Gastrocnemius medialis (tissue), 4 donors: ENCODE results near the gene SEPHS1. TPM values are rescaled to one million over a fixed set of nuclear protein-coding genes. Genes with fewer than 3 reads are reported as not detected.

Source experiments
- ATAC-seq, 2 donors: fragments of 150-250 bp; one replicate each; pipeline ENCODE4 v1.9.1; 2016
- DNase-seq, 2 donors: peaks; one replicate each; pipeline ENCODE4 v3.0.0-alpha.2; 2019
- H3K27ac ChIP-seq, 4 donors: fragments of 200-600 bp; sonication (generic); 1 replicate in 1 of 4; 2 replicates in 3 of 4; pipeline ENCODE4 v1.5.1; 2016 to 2018; ENCODE audit warnings: mild to moderate bottlenecking in 2 of 4, moderate library complexity in 1 of 4
- H3K27me3 ChIP-seq, 3 donors: fragments of 200-600 bp; sonication (generic) in 2 of 3; 1 replicate in 1 of 3; 2 replicates in 2 of 3; pipeline versions ENCODE4 v1.5.1 to v1.6.0; 2016 to 2019; ENCODE audit warnings: mild to moderate bottlenecking in 1 of 3, moderate library complexity in 1 of 3
- H3K36me3 ChIP-seq, 2 donors: fragments of 200-600 bp; sonication (generic) in 1 of 2; one replicate each; pipeline ENCODE4 v1.5.1; 2017 to 2018
- H3K4me1 ChIP-seq, 2 donors: fragments of 200-600 bp; sonication (generic) in 1 of 2; one replicate each; pipeline ENCODE4 v1.5.1; 2016 to 2017; ENCODE audit warnings: mild to moderate bottlenecking in 2 of 2
- H3K4me3 ChIP-seq, 4 donors: fragments of 200-600 bp; sonication (generic) in 3 of 4; 1 replicate in 1 of 4; 2 replicates in 3 of 4; pipeline ENCODE4 v1.5.1; 2016 to 2019; ENCODE audit warnings: mild to moderate bottlenecking in 2 of 4
- H3K9me3 ChIP-seq, 3 donors: fragments of 200-600 bp; sonication (generic) in 2 of 3; 1 replicate in 1 of 3; 2 replicates in 2 of 3; pipeline ENCODE4 v1.5.1; 2016 to 2019
- POLR2A ChIP-seq, 2 donors: fragments of 450-650 bp; IDR thresholded peaks; one replicate each; pipeline ENCODE4 v1.6.1; 2017; ENCODE audit warnings: antibody characterized with exemption in 2 of 2, mild to moderate bottlenecking in 2 of 2, moderate library complexity in 2 of 2
- in situ Hi-C, 4 donors: fragments of 200-750 bp; cut with MboI; loops; one replicate each; pipeline versions ENCODE4 v1.15.0 to v1.8.0; 2017; ENCODE audit warnings: low sequenced_read_pairs in 4 of 4
- intact Hi-C: fragments of 100-400 bp; cut with DNase I; formaldehyde crosslinking; loops from one replicate; pipeline ENCODE4 v1.15.1; 2023; ENCODE audit warnings: low total_unique reads
- total RNA-seq, 4 donors: library from RNA; depleted of rRNA; stranded (reverse); fragments of >200 nt; gene quantifications; one replicate each; pipeline versions ENCODE4 v1.1.0 to v1.2.3, GENCODE V29; 2016
- TF ChIP-seq, protein P1 (sequence below), 5 experiments: fragments of 450-650 bp in 3 of 5; fragments of 200-600 bp in 2 of 5; sonication (generic) in 2 of 5; IDR thresholded peaks in 4 of 5; conservative IDR thresholded peaks in 1 of 5; 1 replicate in 4 of 5; 2 replicates in 1 of 5; pipeline ENCODE4 v1.5.1; 2016 to 2019; ENCODE audit warnings: antibody characterized with exemption in 5 of 5, mild to moderate bottlenecking in 3 of 5, moderate library complexity in 3 of 5

SEPHS1 gene
- total RNA-seq, 4 donors from 2014 or later = 22.4 to 29.7 (median 27.9) TPM

DNA sequence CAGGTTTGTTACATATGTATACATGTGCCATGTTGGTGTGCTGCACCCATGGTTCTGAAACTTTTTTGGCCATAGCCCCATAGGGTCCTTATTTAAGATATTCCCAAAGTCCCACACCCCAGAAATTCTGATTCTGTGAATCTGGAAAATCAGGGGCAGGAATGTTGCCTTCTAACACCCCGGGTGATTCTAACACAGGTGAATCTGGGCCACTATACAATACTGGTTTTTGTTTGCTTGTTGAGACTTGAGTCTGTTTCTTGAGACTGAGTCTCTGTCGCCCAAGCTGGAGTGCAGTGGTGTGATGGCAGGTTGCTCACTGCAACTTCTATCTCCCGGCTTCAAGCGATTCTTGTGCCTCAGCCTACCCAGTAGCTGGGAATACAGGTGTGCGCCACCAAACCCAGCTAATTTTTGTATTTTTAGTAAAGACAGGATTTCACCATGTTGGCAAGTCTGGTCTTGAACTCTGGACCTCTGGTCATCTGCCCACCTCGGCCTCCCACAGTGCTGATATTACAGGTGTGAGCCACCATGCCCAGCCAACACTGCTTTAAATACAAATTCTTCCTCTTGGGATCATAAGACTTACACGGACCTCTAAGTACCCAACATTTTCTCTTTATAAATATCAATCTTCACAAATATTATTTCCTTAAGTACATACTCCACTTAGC is 31.3 kb downstream of the SEPHS1 start:
- DNase-seq = no peak
- no peaks in the 10 kb centered on the region for H3K27me3 ChIP-seq
- no peak for TF ChIP-seq POLR2A (IDR thresholded peaks at IDR 0.05)
- TF ChIP-seq, protein P1, sequence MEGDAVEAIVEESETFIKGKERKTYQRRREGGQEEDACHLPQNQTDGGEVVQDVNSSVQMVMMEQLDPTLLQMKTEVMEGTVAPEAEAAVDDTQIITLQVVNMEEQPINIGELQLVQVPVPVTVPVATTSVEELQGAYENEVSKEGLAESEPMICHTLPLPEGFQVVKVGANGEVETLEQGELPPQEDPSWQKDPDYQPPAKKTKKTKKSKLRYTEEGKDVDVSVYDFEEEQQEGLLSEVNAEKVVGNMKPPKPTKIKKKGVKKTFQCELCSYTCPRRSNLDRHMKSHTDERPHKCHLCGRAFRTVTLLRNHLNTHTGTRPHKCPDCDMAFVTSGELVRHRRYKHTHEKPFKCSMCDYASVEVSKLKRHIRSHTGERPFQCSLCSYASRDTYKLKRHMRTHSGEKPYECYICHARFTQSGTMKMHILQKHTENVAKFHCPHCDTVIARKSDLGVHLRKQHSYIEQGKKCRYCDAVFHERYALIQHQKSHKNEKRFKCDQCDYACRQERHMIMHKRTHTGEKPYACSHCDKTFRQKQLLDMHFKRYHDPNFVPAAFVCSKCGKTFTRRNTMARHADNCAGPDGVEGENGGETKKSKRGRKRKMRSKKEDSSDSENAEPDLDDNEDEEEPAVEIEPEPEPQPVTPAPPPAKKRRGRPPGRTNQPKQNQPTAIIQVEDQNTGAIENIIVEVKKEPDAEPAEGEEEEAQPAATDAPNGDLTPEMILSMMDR (IDR thresholded peaks at IDR 0.05 in 4 of 5, conservative IDR thresholded peaks at IDR 0.05 in 1 of 5) = no peak
- H3K36me3 ChIP-seq = peaks cover 0 to 25% of the 10 kb centered on the region in 2 donors
- no peak for ATAC-seq
- no peaks in the 10 kb centered on the region for H3K9me3 ChIP-seq
- no peak overlapping the region for H3K27ac ChIP-seq
- no peaks in the 10 kb centered on the region for H3K4me1 ChIP-seq
- H3K4me3 ChIP-seq = no peak overlapping the region
- intact Hi-C loops (no loop called here), in situ Hi-C loops (no loop called here)

DNA sequence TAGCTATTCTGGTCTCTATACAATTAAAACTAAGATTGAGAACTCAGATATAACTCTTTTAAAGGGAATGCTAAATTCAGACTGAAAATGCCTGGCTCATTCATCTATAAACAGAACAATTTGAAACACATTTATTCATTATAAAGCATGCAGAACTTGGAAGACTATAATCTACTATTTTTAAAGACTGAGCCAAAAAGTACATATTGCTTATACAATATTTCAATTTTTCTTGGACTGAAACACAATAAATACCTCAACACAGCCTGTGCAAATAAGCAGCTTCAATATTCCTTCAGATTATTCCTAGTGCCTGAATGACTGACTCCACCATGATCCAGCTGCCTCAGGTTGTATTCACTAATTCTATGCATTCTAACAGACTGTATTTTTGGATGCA is 32.7 kb downstream of the SEPHS1 start:
- in situ Hi-C loops (no loop called here), intact Hi-C loops (no loop called here)
- Histone ChIP-seq H3K4me3 (no peak overlapping the region), H3K4me1 (no peaks in the 10 kb centered on the region), H3K36me3 (peaks cover 0 to 12% of the 10 kb centered on the region in 2 donors), H3K27me3 (no peaks in the 10 kb centered on the region), H3K9me3 (no peaks in the 10 kb centered on the region), H3K27ac (no peak overlapping the region)
- DNase-seq = no peak
- TF ChIP-seq, protein P1 (IDR thresholded peaks at IDR 0.05 in 4 of 5, conservative IDR thresholded peaks at IDR 0.05 in 1 of 5) = no peak
- no peak for TF ChIP-seq POLR2A (IDR thresholded peaks at IDR 0.05)
- no peak for ATAC-seq

DNA sequence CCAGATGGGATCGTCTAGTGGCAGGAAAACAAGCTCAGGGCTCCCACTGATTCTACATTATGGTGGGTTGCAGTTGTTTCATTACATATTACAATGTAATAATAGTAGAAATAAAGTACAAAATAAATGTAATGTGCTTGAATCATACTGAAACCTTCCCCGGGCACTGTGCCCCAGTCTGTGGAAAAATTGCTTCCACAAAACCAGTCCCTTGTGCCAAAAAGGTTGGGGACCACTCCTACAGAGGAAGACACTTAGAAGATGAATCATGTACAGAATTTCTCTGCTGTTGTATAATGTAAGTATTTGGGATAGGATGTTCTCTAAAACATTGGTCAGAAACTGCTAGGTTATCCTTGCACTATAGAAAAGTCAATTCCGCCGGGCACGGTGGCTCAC is 36.9 kb downstream of the SEPHS1 start:
- intact Hi-C loops (no loop called here), in situ Hi-C loops (no loop called here)
- H3K36me3 ChIP-seq = no peaks in the 10 kb centered on the region
- H3K4me1 ChIP-seq = no peaks in the 10 kb centered on the region
- DNase-seq = no peak
- no peak for ATAC-seq
- H3K4me3 ChIP-seq = no peak overlapping the region
- no peak overlapping the region for H3K27ac ChIP-seq
- TF ChIP-seq, protein P1 (IDR thresholded peaks at IDR 0.05 in 4 of 5, conservative IDR thresholded peaks at IDR 0.05 in 1 of 5) = no peak
- TF ChIP-seq POLR2A (IDR thresholded peaks at IDR 0.05) = no peak
- H3K27me3 ChIP-seq = no peaks in the 10 kb centered on the region
- H3K9me3 ChIP-seq = no peaks in the 10 kb centered on the region

DNA sequence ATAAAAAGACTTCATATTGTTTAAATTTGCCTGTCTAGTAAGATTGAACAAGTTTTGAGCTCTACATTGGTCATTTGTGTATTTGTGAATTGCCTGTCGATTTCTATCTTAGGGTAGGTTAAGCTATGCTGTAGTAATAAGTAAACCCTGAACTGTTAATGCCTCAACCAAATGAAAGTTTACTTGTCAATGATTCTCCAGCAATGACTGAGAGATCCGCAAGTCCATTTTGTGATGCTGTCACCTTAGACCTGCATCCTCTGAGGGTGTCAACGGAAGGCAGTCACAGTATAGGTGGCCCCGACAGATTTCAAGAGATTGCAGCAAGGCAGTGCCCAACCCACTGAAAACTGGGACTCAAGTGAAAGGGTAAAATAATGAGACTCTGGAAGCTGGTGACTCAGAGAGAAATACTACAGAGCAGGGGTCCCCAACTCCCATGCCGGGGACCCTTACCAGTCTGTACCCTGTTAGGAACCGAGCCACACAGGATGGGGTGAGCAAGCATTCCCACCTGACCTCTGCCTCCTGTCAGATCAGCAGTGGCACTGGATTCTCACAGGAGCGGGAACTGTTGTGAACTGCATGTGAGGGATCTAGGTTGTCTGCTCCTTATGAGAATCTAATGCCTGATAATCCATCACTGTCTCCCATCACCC is 37.4 kb downstream of the SEPHS1 start:
- no peak for ATAC-seq
- no peaks in the 10 kb centered on the region for H3K36me3 ChIP-seq

More for the DNA sequence above, 37.4 kb downstream of the SEPHS1 start:
- Histone ChIP-seq H3K4me1 (no peaks in the 10 kb centered on the region), H3K9me3 (no peaks in the 10 kb centered on the region), H3K27ac (no peak overlapping the region), H3K27me3 (no peaks in the 10 kb centered on the region), H3K4me3 (no peak overlapping the region)
- intact Hi-C loops = no loop called here
- in situ Hi-C loops = no loop called here
- TF ChIP-seq, protein P1 (IDR thresholded peaks at IDR 0.05 in 4 of 5, conservative IDR thresholded peaks at IDR 0.05 in 1 of 5) = no peak
- no peak for TF ChIP-seq POLR2A (IDR thresholded peaks at IDR 0.05)
- no peak for DNase-seq
